Left colon (tissue), 2 donors: ENCODE measurements around the gene ASZ1. TPM values are rescaled to one million over a fixed set of nuclear protein-coding genes. Genes with fewer than 3 reads are reported as not detected.
"Not testable (repeated sequence)": the region's sequence is repeated elsewhere in the genome, so short reads cannot be mapped to it uniquely, and the experiment has no call there.

Experiments
- ATAC-seq: fragments of 200-7000 bp; cut with Tn5 transposase; one replicate; pipeline ENCODE4 v1.9.1; 2020; ENCODE audit warnings: mild to moderate bottlenecking, moderate library complexity
- DNase-seq, 2 donors: peaks; one replicate each; pipeline ENCODE4 v3.0.0-alpha.2; 2020
- intact Hi-C, 2 donors: fragments of 100-400 bp; cut with DNase I in 1 of 2; cut with micrococcal nuclease in 1 of 2; formaldehyde crosslinking; loops; one replicate each; pipeline versions ENCODE4 v1.11.2 to v1.14.0; 2022; cut with DNase I, micrococcal nuclease
- long read RNA-seq: library from polyadenylated mRNA; unstranded; transcript quantifications from one replicate; pipeline ENCODE4 v2.0.0, GENCODE V29; 2021
- total RNA-seq, 2 donors: library from RNA; stranded (reverse); fragmentation: NEBNext Ultra II Directional; extraction: Animal tissue kit (Norgen Biotek cat#: 25700); gene quantifications; one replicate each; pipeline ENCODE4 v1.2.1, GENCODE V29; 2021
- donor health status: DM: no; HTN: no; CAD: no.
- donor health status: DM: yes; HTN: yes; CAD: no.

ASZ1 gene, protein sequence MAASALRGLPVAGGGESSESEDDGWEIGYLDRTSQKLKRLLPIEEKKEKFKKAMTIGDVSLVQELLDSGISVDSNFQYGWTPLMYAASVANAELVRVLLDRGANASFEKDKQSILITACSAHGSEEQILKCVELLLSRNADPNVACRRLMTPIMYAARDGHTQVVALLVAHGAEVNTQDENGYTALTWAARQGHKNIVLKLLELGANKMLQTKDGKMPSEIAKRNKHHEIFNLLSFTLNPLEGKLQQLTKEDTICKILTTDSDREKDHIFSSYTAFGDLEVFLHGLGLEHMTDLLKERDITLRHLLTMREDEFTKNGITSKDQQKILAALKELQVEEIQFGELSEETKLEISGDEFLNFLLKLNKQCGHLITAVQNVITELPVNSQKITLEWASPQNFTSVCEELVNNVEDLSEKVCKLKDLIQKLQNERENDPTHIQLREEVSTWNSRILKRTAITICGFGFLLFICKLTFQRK
- not detected for total RNA-seq
- long read RNA-seq = 0 reads

DNA sequence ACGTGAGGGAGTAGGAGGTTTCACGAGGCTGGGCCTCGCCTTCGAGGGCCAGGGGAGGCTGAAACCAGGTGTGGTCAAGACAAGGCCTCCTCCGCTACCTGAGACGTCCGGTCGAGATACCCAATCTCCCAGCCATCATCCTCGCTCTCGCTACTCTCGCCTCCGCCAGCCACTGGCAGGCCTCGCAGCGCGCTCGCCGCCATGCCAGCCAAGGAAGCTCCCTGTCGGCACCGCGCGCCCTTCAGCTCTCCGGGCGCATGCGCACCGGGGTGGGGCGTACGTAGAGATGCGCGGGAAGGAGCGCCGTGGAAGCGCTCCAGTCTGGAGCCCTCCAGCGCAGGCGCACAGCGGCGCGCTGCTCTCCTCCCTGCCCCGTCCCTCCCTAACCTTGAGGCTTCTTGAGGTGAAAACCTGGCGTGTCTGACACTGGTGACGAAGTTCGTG is at the start of gene ASZ1:
ASZ1 (minus strand) TSS at position 236 of the 444 bp plus-strand sequence; CDS start at position 203, 33 bp downstream.
- intact Hi-C loops = no loop called here
- DNase-seq (no peak), ATAC-seq (no peak)

DNA sequence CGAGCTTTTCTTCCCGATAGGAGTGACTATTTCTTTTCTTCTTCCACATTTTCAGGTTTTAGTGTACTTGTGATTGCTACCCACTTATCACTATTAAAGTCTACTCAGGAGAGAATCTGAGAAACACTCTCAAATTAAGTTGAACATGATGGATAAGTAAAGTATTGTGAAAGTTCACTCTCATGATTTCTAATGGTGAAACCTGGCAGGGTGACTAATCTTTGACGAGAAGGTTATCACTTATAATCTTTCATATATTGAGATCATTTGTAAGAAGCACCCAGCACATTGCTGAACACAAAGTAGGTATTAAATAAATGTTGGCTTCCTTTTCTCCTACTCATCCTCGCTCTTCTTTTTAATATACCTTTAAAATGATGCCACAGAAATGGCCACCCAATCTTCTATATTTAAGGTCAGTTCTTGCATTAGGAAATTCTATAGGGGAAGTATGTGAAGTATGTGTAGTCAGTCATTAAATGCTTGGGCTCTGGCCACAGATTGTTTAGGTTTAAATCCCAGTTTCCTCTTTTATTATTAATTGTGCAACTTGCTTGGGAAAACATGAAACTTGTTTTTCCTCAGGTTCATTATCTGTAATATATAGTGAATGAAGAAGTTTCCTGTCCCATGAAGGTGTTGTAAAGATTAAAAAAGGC is 49.4 kb upstream of the ASZ1 start:
- intact Hi-C loops = no loop called here
- no peak for ATAC-seq
- no peak for DNase-seq

DNA sequence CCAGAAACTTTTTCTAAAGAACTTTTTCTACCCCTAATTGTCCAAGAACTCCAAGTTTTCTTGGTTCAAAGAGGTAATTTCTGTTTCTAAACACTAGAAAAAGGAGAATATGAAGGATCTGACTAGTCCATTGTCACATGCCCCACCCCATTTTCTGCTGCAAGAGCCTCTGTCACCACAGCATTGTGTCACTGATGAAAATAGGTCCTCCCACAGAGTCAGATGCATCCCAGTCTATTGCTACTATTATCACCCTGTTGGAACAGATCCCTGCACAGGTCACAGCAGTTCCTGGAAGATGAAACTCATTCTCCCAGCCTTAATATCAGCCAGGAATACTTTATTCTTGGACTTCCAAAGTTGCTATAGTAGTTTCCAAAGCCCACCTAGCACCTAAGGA is 45.0 kb upstream of the ASZ1 start:
- no peak for DNase-seq
- no peak for ATAC-seq
- intact Hi-C loops = no loop called here

DNA sequence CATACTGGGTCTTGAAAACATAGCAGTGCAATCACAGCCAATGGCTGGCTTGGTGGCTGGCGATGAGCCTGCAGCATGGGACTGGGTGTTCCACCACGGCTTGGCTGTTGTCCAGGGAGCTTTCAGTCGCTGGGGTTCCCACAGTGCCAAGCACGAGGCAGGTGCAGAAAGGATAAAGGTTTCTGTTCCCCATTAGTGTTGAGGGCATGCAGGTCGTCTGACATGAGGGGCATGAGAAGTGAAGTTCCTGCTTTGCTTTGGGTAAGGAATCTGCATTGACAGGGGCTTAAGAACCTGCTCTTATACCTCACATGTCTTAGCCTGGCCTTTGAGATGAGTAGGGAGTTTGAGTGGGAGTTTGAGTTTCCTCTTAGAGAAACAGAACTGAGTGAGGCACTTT is 43.5 kb upstream of the ASZ1 start:
- peak in 1 of 2 donors; percentile 27 for DNase-seq
- ATAC-seq = peak; percentile 53
- intact Hi-C loops = no loop called here

DNA sequence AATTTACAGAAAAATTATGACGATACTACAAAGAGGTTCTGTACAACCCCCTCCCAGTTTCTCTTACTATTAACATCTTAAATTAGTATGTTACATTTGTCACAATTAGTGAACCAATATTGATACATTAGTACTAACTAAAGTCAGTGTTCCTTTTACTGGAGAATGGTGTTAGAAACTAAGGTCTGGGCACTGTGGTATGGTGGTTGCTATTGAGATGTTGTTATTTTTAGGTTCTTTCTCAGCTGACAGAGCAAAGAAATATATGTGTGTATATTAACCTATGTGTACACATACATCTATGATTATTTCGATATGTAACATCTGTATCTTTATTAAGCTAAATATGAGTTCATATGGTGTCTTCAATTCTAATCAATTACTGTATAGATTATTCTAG is 40.9 kb upstream of the ASZ1 start:
- intact Hi-C loops = no loop called here
- ATAC-seq (no peak), DNase-seq (no peak)

DNA sequence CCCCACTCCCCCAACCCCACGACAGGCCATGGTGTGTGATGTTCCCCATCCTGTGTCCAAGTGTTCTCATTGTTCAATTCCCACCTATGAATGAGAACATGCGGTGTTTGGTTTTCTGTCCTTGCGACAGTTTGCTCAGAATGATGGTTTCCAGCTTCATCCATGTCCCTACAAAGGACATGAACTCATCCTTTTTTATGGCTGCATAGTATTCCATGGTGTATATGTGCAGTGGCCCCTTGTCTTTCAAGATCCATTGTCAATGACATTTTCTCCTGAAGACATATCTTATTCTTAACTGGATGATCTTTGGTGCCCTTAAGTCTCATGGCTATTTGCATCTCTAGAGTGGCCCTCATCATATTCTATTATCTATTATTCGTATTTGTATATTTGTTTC is 33.5 kb upstream of the ASZ1 start:
- intact Hi-C loops, DNase-seq, ATAC-seq: not testable (repeated sequence)

DNA sequence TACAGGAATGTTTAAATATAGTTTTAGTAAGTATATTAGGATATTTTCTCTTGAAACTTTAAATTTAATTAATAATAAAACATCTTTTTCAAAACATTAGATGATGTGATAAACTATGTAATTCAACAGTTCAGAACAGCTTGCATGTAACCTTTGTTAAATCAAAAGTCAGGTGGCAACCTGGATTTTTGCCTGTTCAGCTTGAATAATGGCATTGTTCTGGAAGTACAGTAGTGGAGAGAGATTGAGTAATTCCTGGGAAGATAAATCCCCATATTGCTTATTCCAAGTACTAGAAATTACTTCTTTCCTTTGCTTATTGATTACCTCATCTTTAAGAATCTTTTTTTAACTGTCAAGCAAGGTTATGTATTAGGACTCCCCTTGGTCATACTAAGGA is 32.4 kb upstream of the ASZ1 start:
- ATAC-seq (no peak), DNase-seq (no peak)
- intact Hi-C loops = loop anchor here in 1 of 2 donors (10.0 kb wide), 1 partner anchor 255 kb away; no protein-coding TSS in a partner anchor

DNA sequence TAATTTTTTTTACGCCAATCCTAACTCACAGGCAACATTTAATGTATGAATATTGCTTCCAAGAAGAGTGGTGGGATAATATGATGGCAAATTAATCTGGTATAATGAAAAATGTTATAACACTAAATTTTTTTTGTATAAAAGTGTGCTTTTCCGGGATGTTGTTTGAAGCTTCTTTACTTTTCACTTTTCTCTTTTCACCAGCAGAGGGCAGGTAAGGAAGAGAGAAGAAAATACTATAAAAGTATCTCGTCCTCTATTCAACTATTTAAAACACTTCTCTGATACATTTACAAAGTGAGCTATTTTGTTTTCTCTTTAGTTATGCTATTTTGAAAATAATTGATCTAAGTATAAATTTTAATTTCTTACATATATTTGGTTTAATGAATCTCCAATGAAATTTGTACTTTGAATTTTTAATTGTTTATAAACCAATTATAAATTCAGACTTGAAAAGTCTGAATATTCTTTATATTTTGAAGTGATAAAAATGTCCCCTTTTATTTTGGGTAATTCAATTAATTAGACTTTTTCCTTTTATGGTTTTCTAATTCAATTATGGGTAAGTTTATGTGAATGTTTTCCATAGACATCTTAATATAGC is 31.8 kb upstream of the ASZ1 start:
- peak; percentile 60 for ATAC-seq
- intact Hi-C loops = loop anchor here in 1 of 2 donors (10.0 kb wide), 1 partner anchor 256 kb away; no protein-coding TSS in a partner anchor
- no peak for DNase-seq

DNA sequence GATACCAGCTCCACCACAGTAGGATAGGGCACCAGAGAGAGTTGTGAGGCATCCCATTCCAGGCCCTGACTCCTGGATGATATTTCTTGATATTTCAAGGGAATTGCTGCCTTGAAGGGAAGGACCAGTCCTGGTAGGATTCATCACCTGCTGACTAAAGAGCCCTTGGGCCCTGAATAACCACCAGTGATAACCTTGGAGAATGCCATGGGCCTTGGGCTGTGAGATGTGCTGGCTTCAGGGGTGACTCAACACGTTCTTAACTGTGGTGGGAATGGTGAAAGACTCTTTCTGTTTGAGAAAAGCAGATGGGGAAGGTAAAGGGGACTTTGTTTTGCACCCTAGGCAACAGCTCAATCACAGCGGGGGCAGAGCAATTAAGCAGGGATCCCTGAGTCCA is 21.4 kb upstream of the ASZ1 start:
- no peak for ATAC-seq
- DNase-seq = no peak
- intact Hi-C loops = no loop called here

DNA sequence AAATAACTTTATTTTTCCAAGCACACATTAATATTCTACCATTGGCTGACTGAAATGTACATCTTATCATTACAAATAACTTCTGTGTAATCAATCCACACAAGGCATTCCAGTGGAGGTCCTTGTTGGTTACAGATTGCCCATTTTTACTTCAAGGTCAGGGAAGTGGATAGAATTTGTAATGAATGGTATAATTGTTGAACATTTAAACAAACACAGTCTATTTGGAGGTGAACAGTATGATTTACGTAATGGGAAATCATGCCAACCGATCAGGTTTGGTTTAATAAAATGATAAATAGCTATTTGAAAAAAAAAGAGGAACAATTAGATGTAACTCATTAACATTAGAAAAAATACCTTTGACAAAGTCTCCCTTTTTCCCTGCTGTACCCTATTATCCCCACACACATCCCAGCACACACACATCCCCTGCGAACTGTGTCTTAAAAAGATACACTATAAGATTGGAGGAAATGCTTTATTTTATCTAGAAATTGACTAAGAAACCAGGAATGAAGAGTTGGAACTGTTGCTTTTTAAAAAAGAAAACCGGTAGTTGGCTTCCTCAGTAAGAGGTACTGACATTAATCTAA is 19.0 kb upstream of the ASZ1 start:
- DNase-seq (no peak), ATAC-seq (no peak)

DNA sequence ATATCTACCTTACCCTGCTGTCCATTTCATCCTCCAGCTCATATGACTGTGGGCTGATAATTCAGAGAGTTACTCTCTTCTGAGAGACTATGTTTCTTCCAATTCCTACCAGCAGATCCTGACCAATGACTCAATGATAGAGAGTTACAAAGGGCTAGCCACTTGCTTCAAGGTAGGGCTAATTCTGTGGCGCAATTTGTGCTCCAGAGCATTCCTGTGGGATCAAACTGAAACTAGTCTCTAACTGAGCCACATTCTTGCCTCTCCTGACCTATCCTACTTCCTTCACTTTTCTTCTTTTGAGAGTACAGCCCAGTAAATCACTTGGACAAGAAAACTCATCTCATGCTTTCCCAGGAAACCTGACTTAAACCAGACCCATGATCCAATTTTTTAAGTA is 17.9 kb upstream of the ASZ1 start:
- DNase-seq (no peak), ATAC-seq (no peak)
- intact Hi-C loops = no loop called here

More for the DNA sequence above, 19.0 kb upstream of the ASZ1 start:
- intact Hi-C loops = no loop called here

DNA sequence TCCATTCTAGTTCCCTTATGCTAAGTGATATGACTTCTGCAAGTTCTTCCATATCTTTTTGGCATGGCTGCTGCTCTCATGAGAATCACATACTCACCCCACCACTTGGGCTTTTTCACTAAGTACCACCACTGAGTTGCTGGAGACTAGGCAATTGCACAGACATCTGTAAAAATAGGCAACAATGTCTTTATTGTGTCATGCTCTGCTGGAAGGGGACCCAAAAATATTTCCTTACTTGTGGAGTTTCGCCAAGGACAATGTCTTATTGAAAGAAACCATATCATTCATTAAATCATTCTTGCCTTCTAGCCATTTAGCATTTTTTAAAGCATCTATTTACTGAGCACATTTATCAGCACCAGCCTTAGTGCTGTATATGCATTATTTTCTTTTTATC is 17.4 kb upstream of the ASZ1 start:
- DNase-seq (no peak), ATAC-seq (no peak)
- intact Hi-C loops = no loop called here

DNA sequence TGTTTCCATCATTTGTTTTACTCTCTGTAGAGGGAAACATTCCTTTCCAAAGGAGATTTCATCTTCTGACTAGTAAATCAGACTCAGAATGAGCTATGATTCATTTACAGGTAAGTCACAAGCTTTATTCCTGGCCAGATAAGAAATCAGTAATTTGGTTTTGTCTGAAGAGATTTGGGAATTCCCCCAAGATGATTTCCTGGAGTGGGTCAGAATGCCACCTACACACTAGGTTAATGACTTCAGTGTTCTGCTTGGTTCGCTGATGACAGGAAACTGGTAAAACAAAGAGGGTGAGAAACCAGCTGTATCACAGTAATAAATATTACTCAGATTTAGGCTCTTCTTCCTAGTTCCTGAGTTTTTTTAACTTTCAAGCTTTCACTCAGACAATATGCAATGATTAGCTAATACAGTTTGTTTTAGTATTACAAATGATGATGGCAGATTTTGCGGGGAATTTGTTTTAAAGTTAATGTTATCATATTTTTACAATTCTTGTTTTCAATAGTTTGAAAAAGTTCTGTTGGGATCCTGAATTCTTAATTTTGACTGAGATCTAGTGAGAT is 8.3 kb upstream of the ASZ1 start:
- ATAC-seq = peak; percentile 68
- DNase-seq = no peak
- intact Hi-C loops = no loop called here

DNA sequence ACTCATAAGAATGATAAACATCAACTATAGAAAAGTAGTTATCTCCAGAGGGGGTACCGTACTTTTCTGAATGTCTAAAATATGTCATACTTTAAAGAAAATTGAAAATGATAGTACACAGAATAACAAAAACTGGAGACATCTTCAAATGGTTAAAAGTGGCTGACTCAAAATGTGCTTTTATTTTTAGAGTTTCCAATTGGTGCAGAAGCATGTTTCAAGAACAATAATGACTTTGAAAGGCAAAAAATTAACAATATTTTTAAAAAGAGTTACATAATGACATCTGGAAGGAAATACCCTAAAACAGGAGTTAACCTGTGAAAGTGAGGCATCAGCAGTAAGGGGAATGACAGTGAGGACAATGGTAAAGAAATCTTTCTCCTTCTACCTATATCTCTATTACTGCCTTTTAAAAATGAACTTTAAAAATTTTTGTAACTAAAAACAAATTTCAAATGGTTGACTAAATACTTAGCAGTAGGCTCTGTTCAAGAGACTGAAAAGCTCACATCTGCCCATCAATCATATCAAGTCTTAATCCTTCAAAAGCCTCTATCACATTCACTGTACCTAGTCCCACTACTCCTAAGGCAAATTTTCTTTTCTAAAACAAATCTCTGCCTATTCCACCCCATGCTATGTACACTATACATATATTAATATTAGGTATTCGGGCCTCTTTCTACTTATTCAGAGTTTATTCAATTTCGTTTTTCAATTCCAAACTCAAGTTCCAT is 3.0 kb downstream of the ASZ1 start:
- DNase-seq = no peak
- intact Hi-C loops = no loop called here
- ATAC-seq = no peak

DNA sequence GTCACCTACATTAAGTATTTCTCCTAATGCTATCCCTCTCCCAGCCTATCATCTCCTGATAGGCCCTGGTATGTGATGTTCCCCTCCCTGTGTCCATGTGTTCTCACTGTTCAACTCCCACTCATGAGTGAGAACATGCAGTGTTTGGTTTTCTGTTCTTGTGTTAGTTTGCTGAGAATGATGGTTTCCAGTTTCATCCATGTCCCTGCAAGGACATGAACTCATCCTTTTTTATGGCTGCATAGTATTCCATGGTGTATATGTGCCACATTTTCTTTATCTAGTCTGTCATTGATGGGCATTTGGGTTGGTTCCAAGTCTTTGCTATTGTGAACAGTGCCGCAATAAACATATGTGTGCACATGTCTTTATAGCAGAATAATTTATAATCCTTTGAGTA is 12.7 kb downstream of the ASZ1 start:
- DNase-seq, intact Hi-C loops, ATAC-seq: not testable (repeated sequence)

DNA sequence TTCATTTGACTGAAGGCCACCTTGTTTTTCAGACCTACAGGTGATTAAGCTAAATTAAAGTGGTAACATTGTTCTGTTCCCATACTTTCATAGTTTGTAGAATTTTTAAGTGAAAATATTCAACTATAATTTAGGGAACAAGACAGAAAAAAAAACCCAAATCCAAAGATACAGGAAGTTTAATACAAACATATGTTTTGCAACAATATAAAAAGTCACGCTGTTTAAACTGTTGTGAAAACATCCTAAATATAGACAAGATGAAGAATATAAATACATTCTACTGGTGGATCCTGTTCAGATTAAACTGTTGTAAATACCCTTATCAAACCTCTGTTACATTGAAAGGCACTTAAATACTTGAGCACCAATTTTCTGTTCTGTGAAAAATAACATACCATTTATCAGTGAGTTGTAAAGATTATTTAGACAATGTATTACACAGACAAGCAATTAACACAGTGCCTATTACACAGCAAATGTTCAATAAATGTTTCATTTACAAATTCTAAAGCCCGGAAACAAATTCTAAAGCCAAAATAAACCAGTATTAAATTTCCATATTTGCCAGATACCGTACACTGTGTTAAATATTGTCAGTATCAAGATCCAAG is 14.2 kb downstream of the ASZ1 start:
- ATAC-seq (no peak), DNase-seq (no peak)
- intact Hi-C loops = no loop called here

DNA sequence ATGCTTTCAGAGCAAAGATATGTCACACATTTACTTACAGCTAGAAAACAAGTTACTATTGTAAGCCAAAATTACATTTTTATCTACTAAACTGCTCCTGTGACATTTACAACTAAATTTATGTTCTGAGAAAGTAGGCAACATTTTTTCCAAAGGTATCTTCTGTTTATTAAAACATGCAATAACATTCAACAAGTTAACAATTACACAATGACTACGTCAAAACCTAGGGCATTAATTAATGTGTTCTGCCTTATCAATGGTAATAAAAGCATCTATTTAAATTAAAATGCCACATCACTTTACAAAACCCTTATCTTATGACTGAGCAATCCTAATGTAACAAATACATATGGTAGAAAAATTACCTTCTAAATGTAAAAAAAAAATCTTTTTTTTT is 14.9 kb downstream of the ASZ1 start:
- intact Hi-C loops = no loop called here
- DNase-seq = no peak
- ATAC-seq = no peak

DNA sequence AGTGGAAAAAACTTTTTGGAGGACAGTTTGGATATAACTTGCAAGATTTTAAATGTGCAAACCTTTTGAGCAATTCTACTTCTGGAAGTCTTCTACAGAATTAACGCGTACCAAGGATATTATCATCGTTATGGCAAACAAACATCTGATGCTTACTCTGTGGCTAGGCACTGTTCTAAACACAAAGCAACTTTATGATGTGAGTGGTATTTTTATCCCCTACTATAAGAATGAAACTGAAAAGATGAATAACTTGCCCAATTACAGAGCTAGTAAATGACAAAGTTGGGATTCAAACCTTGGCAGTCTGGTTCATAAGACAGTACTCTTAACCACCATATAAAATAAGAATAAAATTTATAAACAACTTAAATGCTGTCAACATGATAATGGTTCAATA is 15.8 kb downstream of the ASZ1 start:
- no peak for ATAC-seq
- intact Hi-C loops = no loop called here
- no peak for DNase-seq
